Loucy (cell line): ENCODE results near the gene KRT1.

Source experiments
- EZH2phosphoT487 ChIP-seq: fragments of 200-600 bp; IDR thresholded peaks from 2 replicates; pipeline ENCODE4 v1.6.1; 2018; ENCODE audit warnings: antibody characterized with exemption, mild to moderate bottlenecking, moderate library complexity, borderline replicate concordance
- TF ChIP-seq, protein P1 (sequence below): fragments of 200-600 bp; sonication (generic); conservative IDR thresholded peaks from 2 replicates; pipeline ENCODE4 v1.5.1; 2014; ENCODE audit warnings: mild to moderate bottlenecking, antibody characterized with exemption, low read length

DNA sequence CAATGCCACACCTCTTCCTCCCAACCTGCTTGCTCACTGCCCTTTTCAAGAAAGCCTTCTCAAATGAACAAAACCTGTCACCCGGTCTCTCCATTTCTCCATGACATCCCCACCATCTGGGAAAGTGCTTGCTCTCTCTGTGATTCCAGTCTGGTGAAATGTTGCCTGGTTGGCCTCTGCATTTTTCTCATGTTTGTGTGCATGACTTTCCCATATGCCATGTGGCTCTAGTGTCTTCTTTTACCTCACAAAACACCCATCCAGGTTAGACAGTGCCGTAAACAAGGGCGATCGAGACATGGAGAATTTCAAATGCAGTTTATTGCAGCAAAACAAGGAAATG lies 5.8 kb downstream of the KRT1 start:
- TF ChIP-seq, protein P1, sequence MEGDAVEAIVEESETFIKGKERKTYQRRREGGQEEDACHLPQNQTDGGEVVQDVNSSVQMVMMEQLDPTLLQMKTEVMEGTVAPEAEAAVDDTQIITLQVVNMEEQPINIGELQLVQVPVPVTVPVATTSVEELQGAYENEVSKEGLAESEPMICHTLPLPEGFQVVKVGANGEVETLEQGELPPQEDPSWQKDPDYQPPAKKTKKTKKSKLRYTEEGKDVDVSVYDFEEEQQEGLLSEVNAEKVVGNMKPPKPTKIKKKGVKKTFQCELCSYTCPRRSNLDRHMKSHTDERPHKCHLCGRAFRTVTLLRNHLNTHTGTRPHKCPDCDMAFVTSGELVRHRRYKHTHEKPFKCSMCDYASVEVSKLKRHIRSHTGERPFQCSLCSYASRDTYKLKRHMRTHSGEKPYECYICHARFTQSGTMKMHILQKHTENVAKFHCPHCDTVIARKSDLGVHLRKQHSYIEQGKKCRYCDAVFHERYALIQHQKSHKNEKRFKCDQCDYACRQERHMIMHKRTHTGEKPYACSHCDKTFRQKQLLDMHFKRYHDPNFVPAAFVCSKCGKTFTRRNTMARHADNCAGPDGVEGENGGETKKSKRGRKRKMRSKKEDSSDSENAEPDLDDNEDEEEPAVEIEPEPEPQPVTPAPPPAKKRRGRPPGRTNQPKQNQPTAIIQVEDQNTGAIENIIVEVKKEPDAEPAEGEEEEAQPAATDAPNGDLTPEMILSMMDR, result no peak
- no peak for TF ChIP-seq EZH2phosphoT487
